Ovary (tissue), 3 donors: ENCODE data around the gene IL22.

Source experiments
- EP300 ChIP-seq: sonication (generic); formaldehyde crosslinking; IDR thresholded peaks from one replicate; pipeline ENCODE4 v1.6.1; 2017; ENCODE audit warnings: antibody characterized with exemption
- POLR2A ChIP-seq: fragments of 450-650 bp; IDR thresholded peaks from one replicate; pipeline ENCODE4 v1.6.1; 2017; ENCODE audit warnings: antibody characterized with exemption, mild to moderate bottlenecking, moderate library complexity
- TF ChIP-seq, protein P1 (sequence below), 3 donors: fragments of 450-650 bp in 2 of 3; fragments of 200-600 bp in 1 of 3; IDR thresholded peaks; one replicate each; pipeline versions ENCODE4 v1.5.1 to v1.8.0; 2016 to 2022; ENCODE audit warnings: antibody characterized with exemption in 3 of 3, mild to moderate bottlenecking in 1 of 3
- donor health status: DM: no; HTN: no; CAD: no.

DNA sequence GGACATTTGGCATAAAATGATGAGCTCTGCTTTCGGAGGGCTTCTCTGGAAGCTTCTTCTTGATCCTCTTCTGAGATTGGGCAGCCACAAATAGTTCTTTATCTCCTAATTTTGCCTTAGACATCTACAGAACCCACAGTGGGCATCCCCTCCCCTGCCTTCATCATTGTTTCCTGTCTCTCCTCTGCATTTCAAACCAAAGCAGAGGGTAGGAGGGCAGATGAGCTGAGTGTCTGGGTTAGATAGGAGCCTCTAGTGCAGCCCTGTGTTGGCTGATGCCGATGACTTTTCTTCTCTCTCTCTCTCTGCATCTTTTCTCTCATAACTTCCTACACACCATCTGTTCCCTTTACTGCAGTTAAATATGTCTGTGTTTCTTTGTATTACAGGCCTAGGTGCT is 19.3 kb downstream of the IL22 start:
- TF ChIP-seq, protein P1, sequence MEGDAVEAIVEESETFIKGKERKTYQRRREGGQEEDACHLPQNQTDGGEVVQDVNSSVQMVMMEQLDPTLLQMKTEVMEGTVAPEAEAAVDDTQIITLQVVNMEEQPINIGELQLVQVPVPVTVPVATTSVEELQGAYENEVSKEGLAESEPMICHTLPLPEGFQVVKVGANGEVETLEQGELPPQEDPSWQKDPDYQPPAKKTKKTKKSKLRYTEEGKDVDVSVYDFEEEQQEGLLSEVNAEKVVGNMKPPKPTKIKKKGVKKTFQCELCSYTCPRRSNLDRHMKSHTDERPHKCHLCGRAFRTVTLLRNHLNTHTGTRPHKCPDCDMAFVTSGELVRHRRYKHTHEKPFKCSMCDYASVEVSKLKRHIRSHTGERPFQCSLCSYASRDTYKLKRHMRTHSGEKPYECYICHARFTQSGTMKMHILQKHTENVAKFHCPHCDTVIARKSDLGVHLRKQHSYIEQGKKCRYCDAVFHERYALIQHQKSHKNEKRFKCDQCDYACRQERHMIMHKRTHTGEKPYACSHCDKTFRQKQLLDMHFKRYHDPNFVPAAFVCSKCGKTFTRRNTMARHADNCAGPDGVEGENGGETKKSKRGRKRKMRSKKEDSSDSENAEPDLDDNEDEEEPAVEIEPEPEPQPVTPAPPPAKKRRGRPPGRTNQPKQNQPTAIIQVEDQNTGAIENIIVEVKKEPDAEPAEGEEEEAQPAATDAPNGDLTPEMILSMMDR (IDR thresholded peaks at IDR 0.05), result no peak
- TF ChIP-seq EP300 (no peak), POLR2A (no peak)
